PFSK-1 (cell line): ENCODE results near the gene NLN.

ENCODE experiments used
- FOXP2 ChIP-seq: optimal IDR thresholded peaks from 2 replicates; pipeline ENCODE3; 2011; ENCODE audit warnings: borderline replicate concordance, control low read depth, inconsistent platforms; ENCODE audit not compliant: insufficient read depth; ENCODE audit errors: extremely low read length, extremely low read depth
- POLR2AphosphoS5 ChIP-seq: IDR thresholded peaks from 2 replicates; pipeline ENCODE4 v1.6.1; 2012; ENCODE audit warnings: low read depth, mild to moderate bottlenecking, control low read depth, low read length, moderate library complexity
- SIN3A ChIP-seq: IDR thresholded peaks from 2 replicates; pipeline ENCODE4 v1.6.1; 2012; ENCODE audit warnings: mild to moderate bottlenecking, low read length, moderate library complexity, borderline replicate concordance; ENCODE audit not compliant: insufficient read depth
- TAF1 ChIP-seq: IDR thresholded peaks from 2 replicates; pipeline ENCODE4 v1.6.1; 2012; ENCODE audit warnings: low read length, control low read depth, borderline replicate concordance; ENCODE audit not compliant: insufficient read depth
- TF ChIP-seq, protein P1 (sequence below), 2 experiments: IDR thresholded peaks; 2 replicates each; pipeline versions ENCODE4 v1.6.1 to v1.8.0; 2011 to 2012; ENCODE audit warnings: low read depth in 2 of 2, low read length in 2 of 2, control low read depth in 1 of 2, inconsistent platforms in 1 of 2, mild to moderate bottlenecking in 1 of 2, moderate library complexity in 1 of 2; ENCODE audit not compliant: insufficient read depth in 1 of 2

The NLN gene

DNA sequence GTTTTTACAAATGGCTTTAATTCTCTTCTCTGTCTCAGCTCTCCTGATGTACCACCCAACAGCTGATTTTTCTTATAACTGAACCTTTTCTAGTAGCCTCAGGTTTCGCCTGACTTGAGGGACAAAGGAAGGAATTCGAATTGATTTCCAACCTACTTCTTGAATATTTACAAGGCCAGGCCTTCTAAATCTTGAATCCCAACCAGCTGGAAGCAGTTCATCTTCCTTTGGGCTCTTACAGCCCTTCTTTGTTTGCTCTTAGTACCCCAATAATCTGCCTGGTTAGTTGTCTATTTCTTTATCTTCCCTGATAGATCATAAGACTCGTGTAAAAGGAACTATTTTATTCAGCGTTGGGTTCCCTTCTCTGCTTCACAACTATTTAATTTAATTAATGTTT lies 95.9 kb downstream of the NLN start:
- TF ChIP-seq TAF1 (no peak), FOXP2 (no peak), SIN3A (no peak), POLR2AphosphoS5 (no peak)
- TF ChIP-seq, protein P1, sequence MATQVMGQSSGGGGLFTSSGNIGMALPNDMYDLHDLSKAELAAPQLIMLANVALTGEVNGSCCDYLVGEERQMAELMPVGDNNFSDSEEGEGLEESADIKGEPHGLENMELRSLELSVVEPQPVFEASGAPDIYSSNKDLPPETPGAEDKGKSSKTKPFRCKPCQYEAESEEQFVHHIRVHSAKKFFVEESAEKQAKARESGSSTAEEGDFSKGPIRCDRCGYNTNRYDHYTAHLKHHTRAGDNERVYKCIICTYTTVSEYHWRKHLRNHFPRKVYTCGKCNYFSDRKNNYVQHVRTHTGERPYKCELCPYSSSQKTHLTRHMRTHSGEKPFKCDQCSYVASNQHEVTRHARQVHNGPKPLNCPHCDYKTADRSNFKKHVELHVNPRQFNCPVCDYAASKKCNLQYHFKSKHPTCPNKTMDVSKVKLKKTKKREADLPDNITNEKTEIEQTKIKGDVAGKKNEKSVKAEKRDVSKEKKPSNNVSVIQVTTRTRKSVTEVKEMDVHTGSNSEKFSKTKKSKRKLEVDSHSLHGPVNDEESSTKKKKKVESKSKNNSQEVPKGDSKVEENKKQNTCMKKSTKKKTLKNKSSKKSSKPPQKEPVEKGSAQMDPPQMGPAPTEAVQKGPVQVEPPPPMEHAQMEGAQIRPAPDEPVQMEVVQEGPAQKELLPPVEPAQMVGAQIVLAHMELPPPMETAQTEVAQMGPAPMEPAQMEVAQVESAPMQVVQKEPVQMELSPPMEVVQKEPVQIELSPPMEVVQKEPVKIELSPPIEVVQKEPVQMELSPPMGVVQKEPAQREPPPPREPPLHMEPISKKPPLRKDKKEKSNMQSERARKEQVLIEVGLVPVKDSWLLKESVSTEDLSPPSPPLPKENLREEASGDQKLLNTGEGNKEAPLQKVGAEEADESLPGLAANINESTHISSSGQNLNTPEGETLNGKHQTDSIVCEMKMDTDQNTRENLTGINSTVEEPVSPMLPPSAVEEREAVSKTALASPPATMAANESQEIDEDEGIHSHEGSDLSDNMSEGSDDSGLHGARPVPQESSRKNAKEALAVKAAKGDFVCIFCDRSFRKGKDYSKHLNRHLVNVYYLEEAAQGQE (IDR thresholded peaks at IDR 0.05; ENCODE audit: insufficient read depth in 1 of 2, low read depth in 2 of 2, low read length in 2 of 2): no peak

DNA sequence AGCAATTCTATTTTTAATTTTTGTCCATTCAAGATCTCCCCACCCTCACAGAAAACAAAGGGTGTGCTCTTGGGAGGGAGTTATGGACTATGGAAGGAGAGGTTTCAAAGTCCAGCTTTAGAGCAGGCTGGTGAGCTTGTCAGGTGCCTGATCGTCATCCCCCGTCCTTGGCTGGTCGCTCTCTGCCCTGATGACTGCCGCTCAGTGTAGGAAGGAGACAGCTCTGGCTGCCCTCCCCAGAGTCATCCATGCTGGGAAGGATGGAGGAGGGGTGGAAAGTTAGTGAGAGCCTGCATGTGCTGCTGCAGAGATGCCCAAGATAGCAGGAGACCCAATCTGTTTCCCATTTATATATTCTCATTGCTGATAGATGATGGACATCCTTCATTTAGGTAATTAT lies 96.6 kb downstream of the NLN start:
- TF ChIP-seq TAF1 (no peak), POLR2AphosphoS5 (no peak), FOXP2 (no peak), SIN3A (no peak)
- TF ChIP-seq, protein P1 (IDR thresholded peaks at IDR 0.05; ENCODE audit: insufficient read depth in 1 of 2, low read depth in 2 of 2, low read length in 2 of 2): no peak

DNA sequence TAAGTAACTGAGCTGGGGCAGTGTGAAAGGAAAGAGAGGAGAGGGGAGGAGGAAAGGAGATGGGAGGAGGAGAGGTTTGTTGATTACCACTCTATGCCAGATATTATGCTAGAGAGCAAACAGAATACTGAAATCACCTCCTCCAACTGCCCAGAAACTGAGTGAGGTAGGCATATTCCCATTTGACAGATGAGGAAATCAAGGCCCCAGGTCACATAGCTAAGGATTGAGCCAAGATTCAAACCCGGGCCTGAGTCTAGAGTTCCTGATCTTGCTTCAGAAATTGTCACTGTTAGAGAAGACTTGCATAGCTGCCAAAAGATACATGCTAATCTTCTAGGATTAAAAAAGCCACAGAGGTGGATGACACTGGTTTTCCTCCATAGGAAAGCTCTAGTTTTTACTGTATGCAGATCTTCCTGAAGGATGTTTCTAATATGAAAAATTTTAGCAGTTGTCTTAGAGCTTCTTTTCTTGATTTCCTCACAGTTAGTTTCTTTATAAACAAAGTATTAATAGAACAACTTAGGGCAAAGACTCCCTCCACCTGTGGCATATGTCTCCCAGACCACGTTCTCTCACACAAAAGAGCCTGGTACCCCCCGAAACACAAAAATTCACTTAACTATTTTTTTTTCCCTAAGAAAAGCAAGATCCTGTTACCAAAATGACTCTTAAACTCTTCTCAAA lies 97.4 kb downstream of the NLN start:
- TF ChIP-seq SIN3A: no peak

DNA sequence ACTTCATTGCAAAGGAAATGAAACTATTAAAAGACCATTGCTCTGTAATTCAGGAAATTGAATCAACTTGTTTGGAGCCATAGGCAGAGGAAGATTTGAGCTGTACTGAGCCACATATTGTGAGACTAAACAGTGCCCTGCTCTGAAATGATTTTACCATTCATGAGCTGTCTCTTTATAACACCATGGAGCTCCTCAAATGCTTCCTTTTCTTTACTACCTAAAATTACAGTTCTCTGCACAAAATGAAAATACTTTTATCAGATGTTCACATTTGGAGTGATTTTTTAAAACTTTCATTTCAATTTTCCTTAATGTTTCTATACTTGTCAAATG lies 97.9 kb downstream of the NLN start:
- TF ChIP-seq POLR2AphosphoS5 (no peak), SIN3A (no peak), TAF1 (no peak), FOXP2 (no peak)
- TF ChIP-seq, protein P1 (IDR thresholded peaks at IDR 0.05; ENCODE audit: insufficient read depth in 1 of 2, low read depth in 2 of 2, low read length in 2 of 2): no peak

DNA sequence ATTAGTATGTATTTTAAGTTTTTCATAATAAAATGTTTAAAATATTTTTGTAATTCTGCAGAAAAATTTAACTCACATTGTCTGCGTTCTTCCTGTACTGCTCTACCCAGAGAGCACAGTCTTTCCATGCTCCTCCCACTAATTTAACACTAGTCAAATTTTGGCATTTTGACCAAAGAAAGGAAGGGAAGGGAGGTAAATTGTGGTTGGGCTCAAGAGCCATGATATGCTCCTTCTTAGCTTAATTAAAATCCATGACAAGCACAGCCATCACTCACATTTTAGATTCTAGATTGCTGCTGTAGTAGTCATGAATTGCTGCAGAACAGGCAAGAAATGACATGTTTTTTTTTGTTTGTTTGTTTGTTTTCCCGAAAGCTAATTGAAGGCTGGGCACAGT lies 98.4 kb downstream of the NLN start:
- TF ChIP-seq SIN3A: no peak
- TF ChIP-seq POLR2AphosphoS5: no peak
- no peak for TF ChIP-seq FOXP2
- no peak for TF ChIP-seq TAF1
- TF ChIP-seq, protein P1 (IDR thresholded peaks at IDR 0.05; ENCODE audit: insufficient read depth in 1 of 2, low read depth in 2 of 2, low read length in 2 of 2): no peak
